HG03460 (cell line): ENCODE measurements around the gene DNAAF2.
A peak's percentile ranks its signal among the peaks of the same experiment; 100 is the strongest.
"Not testable (repeated sequence)": the region's sequence is repeated elsewhere in the genome, so short reads cannot be mapped to it uniquely, and the experiment has no call there.

Experiments used
- ATAC-seq: cut with Tn5 transposase; IDR thresholded peaks from one replicate; pipeline ENCODE4 v1.9.1; 2021; ENCODE audit not compliant: unreplicated experiment

DNAAF2 gene

GRCh38 chr14:49622022-49622607 is 12.9 kb downstream of the DNAAF2 start:
- ATAC-seq: no peak

- peak; percentile 30 for ATAC-seq
Observed at GRCh38 chr14:49621114-49621881, 13.7 kb downstream of the DNAAF2 start.

- peak; percentile 97 for ATAC-seq
Observed at GRCh38 chr14:49620182-49621113, 14.6 kb downstream of the DNAAF2 start, which contains the start of the genes MGAT2 and RPL36AL. TSS of gene MGAT2 (plus strand) at chr14:49620799. CDS start at chr14:49621269, 470 bp downstream. TSS of gene RPL36AL (minus strand) at chr14:49620626. CDS start at chr14:49619104, 1,522 bp downstream.

- no peak for ATAC-seq
Observed at GRCh38 chr14:49619730-49620129, 15.3 kb downstream of the DNAAF2 start.

- not testable (repeated sequence) for ATAC-seq
Observed at GRCh38 chr14:49619273-49619672, 15.8 kb downstream of the DNAAF2 start.

- ATAC-seq: no peak
Observed at GRCh38 chr14:49617852-49618519, 17.1 kb downstream of the DNAAF2 start.

GRCh38 chr14:49615776-49616175 is 19.3 kb downstream of the DNAAF2 start:
- no peak for ATAC-seq

GRCh38 chr14:49614196-49614595 is 20.8 kb downstream of the DNAAF2 start:
- no peak for ATAC-seq

- no peak for ATAC-seq
Observed at GRCh38 chr14:49612671-49613070, 22.4 kb downstream of the DNAAF2 start.

- ATAC-seq: no peak
Observed at GRCh38 chr14:49612251-49612650, 22.8 kb downstream of the DNAAF2 start.

- ATAC-seq: no peak
Observed at GRCh38 chr14:49607583-49607982, 27.5 kb downstream of the DNAAF2 start.

GRCh38 chr14:49598485-49599300 is 36.4 kb downstream of the DNAAF2 start, which contains the start of gene LRR1:
TSS of gene LRR1 (plus strand) at chr14:49598940. CDS start at chr14:49599021, 81 bp downstream.
- peak; percentile 44 for ATAC-seq

GRCh38 chr14:49598189-49598484 is 36.9 kb downstream of the DNAAF2 start:
- ATAC-seq: peak; percentile 2

- no peak for ATAC-seq
Observed at GRCh38 chr14:49594347-49595091, 40.5 kb downstream of the DNAAF2 start.

- ATAC-seq: no peak
Observed at GRCh38 chr14:49593016-49593415, 42.0 kb downstream of the DNAAF2 start.

- no peak for ATAC-seq
Observed at GRCh38 chr14:49589387-49589786, 45.7 kb downstream of the DNAAF2 start.

- ATAC-seq: peak; percentile 32
Observed at GRCh38 chr14:49586673-49587460, 48.2 kb downstream of the DNAAF2 start.
